Measurements from ENCODE around the gene NFU1. TPM values are rescaled to one million over a fixed set of nuclear protein-coding genes. Genes with fewer than 3 reads are reported as not detected.

NFU1 gene
- total and polyA plus RNA-seq, 2 of the 13 experiments (the other 11 are each of a cell fraction or from before 2014, with no cell fraction given) = 39.1 to 84.0 TPM

DNA sequence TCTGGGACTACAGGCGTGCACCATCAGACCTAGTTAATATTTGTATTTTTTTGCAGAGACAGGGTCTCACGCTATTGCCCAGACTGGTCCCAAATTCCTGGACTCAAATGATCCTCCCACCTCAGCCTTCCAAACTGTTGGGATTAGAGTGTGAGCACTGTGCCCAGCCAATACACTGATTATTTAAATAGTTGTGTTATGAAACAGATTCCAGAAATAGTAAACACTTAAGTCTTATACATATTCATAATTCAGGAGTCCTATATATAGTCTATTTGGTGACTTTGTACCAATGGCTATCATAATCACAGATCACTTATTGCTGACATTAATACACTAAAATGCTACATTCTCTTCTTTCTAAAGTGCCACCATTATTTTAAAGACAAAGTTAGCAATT is 12.8 kb downstream of the NFU1 start (continued):
- TF ChIP-seq, protein P1, sequence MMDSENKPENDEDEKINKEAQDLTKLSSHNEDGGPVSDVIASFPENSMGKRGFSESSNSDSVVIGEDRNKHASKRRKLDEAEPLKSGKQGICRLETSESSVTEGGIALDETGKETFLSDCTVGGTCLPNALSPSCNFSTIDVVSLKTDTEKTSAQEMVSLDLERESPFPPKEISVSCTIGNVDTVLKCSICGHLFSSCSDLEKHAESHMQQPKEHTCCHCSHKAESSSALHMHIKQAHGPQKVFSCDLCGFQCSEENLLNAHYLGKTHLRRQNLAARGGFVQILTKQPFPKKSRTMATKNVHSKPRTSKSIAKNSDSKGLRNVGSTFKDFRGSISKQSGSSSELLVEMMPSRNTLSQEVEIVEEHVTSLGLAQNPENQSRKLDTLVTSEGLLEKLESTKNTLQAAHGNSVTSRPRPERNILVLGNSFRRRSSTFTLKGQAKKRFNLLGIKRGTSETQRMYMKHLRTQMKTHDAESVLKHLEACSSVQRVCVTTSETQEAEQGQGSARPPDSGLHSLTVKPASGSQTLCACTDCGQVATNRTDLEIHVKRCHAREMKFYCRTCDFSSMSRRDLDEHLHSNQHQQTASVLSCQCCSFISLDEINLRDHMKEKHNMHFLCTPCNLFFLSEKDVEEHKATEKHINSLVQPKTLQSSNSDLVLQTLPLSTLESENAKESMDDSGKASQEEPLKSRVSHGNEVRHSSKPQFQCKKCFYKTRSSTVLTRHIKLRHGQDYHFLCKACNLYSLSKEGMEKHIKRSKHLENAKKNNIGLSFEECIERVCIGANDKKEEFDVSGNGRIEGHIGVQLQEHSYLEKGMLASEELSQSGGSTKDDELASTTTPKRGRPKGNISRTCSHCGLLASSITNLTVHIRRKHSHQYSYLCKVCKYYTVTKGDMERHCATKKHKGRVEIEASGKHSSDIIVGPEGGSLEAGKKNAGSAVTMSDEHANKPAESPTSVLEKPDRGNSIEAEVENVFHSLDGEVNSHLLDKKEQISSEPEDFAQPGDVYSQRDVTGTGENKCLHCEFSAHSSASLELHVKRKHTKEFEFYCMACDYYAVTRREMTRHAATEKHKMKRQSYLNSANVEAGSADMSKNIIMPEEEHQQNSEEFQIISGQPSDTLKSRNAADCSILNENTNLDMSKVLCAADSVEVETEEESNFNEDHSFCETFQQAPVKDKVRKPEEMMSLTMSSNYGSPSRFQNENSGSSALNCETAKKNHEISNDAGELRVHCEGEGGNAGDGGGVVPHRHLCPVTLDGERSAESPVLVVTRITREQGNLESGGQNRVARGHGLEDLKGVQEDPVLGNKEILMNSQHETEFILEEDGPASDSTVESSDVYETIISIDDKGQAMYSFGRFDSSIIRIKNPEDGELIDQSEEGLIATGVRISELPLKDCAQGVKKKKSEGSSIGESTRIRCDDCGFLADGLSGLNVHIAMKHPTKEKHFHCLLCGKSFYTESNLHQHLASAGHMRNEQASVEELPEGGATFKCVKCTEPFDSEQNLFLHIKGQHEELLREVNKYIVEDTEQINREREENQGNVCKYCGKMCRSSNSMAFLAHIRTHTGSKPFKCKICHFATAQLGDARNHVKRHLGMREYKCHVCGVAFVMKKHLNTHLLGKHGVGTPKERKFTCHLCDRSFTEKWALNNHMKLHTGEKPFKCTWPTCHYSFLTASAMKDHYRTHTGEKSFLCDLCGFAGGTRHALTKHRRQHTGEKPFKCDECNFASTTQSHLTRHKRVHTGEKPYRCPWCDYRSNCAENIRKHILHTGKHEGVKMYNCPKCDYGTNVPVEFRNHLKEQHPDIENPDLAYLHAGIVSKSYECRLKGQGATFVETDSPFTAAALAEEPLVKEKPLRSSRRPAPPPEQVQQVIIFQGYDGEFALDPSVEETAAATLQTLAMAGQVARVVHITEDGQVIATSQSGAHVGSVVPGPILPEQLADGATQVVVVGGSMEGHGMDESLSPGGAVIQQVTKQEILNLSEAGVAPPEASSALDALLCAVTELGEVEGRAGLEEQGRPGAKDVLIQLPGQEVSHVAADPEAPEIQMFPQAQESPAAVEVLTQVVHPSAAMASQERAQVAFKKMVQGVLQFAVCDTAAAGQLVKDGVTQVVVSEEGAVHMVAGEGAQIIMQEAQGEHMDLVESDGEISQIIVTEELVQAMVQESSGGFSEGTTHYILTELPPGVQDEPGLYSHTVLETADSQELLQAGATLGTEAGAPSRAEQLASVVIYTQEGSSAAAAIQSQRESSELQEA (CRISPR knock-in tag; IDR thresholded peaks at IDR 0.05; ENCODE audit: not compliant biosample characterization) = no peak
- no peak for TF ChIP-seq ZFP41 (CRISPR knock-in tag; IDR thresholded peaks at IDR 0.05; ENCODE audit: borderline replicate concordance)
- no peak for TF ChIP-seq RXRB (CRISPR knock-in tag; IDR thresholded peaks at IDR 0.05; ENCODE audit: borderline replicate concordance)
- no peak for TF ChIP-seq ZIK1 (CRISPR knock-in tag; IDR thresholded peaks at IDR 0.05; ENCODE audit: borderline replicate concordance, low read depth)
- TF ChIP-seq, protein P2, sequence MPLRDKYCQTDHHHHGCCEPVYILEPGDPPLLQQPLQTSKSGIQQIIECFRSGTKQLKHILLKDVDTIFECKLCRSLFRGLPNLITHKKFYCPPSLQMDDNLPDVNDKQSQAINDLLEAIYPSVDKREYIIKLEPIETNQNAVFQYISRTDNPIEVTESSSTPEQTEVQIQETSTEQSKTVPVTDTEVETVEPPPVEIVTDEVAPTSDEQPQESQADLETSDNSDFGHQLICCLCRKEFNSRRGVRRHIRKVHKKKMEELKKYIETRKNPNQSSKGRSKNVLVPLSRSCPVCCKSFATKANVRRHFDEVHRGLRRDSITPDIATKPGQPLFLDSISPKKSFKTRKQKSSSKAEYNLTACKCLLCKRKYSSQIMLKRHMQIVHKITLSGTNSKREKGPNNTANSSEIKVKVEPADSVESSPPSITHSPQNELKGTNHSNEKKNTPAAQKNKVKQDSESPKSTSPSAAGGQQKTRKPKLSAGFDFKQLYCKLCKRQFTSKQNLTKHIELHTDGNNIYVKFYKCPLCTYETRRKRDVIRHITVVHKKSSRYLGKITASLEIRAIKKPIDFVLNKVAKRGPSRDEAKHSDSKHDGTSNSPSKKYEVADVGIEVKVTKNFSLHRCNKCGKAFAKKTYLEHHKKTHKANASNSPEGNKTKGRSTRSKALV (CRISPR knock-in tag; IDR thresholded peaks at IDR 0.05) = no peak
- no peak for TF ChIP-seq ZNF709 (CRISPR knock-in tag; IDR thresholded peaks at IDR 0.05)

Measured in HepG2 (cell line).